AG04449 (cell line): ENCODE measurements around the gene CFAP20.

Source experiments
- CTCF ChIA-PET: fragments of 350-600 bp; formaldehyde crosslinking; extraction: SDS; loops from one replicate; lab custom pipeline; 2021; ENCODE audit warnings: antibody characterized with exemption; lab: Yijun Ruan, JAX
- POLR2A ChIA-PET: fragments of 400-600, 350-600 bp; formaldehyde crosslinking; extraction: SDS; loops from one replicate; lab custom pipeline; 2020; ENCODE audit warnings: antibody characterized with exemption, inconsistent platforms; lab: Yijun Ruan, JAX
- DNase-seq: peaks from one replicate; pipeline ENCODE4 v3.0.0-alpha.2; 2010; ENCODE audit warnings: low read depth, low spot score
- H3K4me3 ChIP-seq: 2 replicates; pipeline ENCODE4 v1.5.1; 2011; ENCODE audit warnings: low read depth, mild to moderate bottlenecking, control low read depth, low read length
- CTCF ChIP-seq: IDR thresholded peaks from one replicate; pipeline ENCODE4 v1.5.1; 2011; ENCODE audit warnings: mild to moderate bottlenecking, moderate library complexity, low read length, control low read depth, inconsistent platforms; ENCODE audit not compliant: insufficient read depth; ENCODE audit errors: missing control alignments

The CFAP20 gene

GRCh38 chr16:58127033-58127556 lies 2.1 kb downstream of the CFAP20 start:
- peak; percentile 12 for TF ChIP-seq CTCF
- H3K4me3 ChIP-seq, result peak overlapping the region; percentile 96
- ChIA-PET CTCF (interaction anchor here (0.7 to 3.3 kb wide), 16 partner anchors 10 to 228 kb away, joined by 3 to 15 read pairs (median 5); partner anchors contain the start of gene MMP15), POLR2A (interaction anchor here (1.2 kb wide), 1 partner anchor 11 kb away, joined by 3 read pairs; no protein-coding TSS in a partner anchor)
- no peak for DNase-seq

GRCh38 chr16:58126451-58126961 lies 2.7 kb downstream of the CFAP20 start:
- no peak for DNase-seq

GRCh38 chr16:58125781-58126335 lies 3.3 kb downstream of the CFAP20 start:
- ChIA-PET CTCF (interaction anchor here (0.8 to 3.3 kb wide), 14 partner anchors 9 to 227 kb away, joined by 3 to 15 read pairs (median 5); no protein-coding TSS in a partner anchor), POLR2A (interaction anchor here (1.2 kb wide), 1 partner anchor 9 kb away, joined by 3 read pairs; no protein-coding TSS in a partner anchor)
- TF ChIP-seq CTCF, result no peak
- DNase-seq, result no peak
- H3K4me3 ChIP-seq, result no peak overlapping the region

More at GRCh38 chr16:58126451-58126961, 2.7 kb downstream of the CFAP20 start:
- no peak overlapping the region; the same call in 1 of the 2 replicates for H3K4me3 ChIP-seq
- CTCF ChIA-PET, result interaction anchor here (0.8 to 3.3 kb wide), 15 partner anchors 9 to 228 kb away, joined by 3 to 15 read pairs (median 5); no protein-coding TSS in a partner anchor
- POLR2A ChIA-PET, result interaction anchor here (1.2 kb wide), 1 partner anchor 10 kb away, joined by 3 read pairs; no protein-coding TSS in a partner anchor
- TF ChIP-seq CTCF, result no peak

- POLR2A ChIA-PET, result no interaction called here
- CTCF ChIA-PET, result interaction anchor here (0.6 to 3.3 kb wide), 2 partner anchors 102 kb away, joined by 3 to 12 read pairs; no protein-coding TSS in a partner anchor
- H3K4me3 ChIP-seq, result no peak overlapping the region
- no peak for TF ChIP-seq CTCF
- DNase-seq, result no peak
Measured at GRCh38 chr16:58125041-58125440, 4.1 kb downstream of the CFAP20 start.

- CTCF ChIA-PET, result interaction anchor here (0.6 kb wide), 1 partner anchor 102 kb away, joined by 3 read pairs; no protein-coding TSS in a partner anchor
- no peak overlapping the region for H3K4me3 ChIP-seq
- DNase-seq, result no peak
- POLR2A ChIA-PET, result no interaction called here
- no peak for TF ChIP-seq CTCF
Measured at GRCh38 chr16:58124601-58124915, 4.6 kb downstream of the CFAP20 start.

GRCh38 chr16:58123896-58124600 lies 5.1 kb downstream of the CFAP20 start:
- CTCF ChIA-PET, result interaction anchor here (0.6 to 4.4 kb wide), 5 partner anchors 100 to 224 kb away, joined by 3 to 39 read pairs (median 20); no protein-coding TSS in a partner anchor
- POLR2A ChIA-PET, result no interaction called here
- no peak overlapping the region for H3K4me3 ChIP-seq
- DNase-seq, result no peak
- no peak for TF ChIP-seq CTCF
